Endothelial cell of hepatic sinusoid (primary cell): Measurements from ENCODE around the gene MKNK1.

ENCODE experiments used
- in situ Hi-C: cut with HindIII; loops from 2 replicates; pipeline ENCODE4 v1.10.0; 2017; ENCODE audit warnings: low sequenced_read_pairs

The MKNK1 gene

DNA sequence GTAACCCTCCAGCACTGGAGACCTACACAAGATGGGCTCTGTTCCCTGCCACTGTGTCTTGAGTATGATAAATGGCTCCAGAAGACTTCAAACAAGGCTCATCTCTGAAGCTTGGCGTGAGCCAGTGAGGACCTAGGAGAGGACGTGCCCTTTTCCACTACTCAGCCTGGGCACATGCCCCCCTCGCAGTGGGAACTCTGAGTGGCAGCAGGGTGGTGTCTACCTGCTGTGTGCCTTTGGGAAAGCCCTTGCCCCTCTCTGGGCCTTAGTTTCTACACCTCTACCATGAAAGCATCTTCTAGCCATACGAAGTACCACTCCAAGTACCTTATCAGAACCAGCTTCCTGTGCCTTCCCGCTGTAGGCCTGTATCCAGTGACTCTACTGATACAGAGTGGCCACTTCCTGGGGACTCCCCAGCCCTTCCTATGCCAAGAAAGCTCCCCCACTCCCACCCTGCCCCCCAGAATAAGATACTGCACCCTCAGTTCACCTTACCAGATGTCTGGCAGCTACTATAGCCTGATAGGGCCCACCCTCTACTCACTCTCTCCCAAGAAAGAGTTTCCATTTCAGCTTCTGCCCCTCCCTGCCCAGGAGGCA, 15.7 kb upstream of the MKNK1 start:
- in situ Hi-C loops: loop anchor here (5.0 kb wide), 2 partner anchors 42 to 73 kb away; no protein-coding TSS in a partner anchor

DNA sequence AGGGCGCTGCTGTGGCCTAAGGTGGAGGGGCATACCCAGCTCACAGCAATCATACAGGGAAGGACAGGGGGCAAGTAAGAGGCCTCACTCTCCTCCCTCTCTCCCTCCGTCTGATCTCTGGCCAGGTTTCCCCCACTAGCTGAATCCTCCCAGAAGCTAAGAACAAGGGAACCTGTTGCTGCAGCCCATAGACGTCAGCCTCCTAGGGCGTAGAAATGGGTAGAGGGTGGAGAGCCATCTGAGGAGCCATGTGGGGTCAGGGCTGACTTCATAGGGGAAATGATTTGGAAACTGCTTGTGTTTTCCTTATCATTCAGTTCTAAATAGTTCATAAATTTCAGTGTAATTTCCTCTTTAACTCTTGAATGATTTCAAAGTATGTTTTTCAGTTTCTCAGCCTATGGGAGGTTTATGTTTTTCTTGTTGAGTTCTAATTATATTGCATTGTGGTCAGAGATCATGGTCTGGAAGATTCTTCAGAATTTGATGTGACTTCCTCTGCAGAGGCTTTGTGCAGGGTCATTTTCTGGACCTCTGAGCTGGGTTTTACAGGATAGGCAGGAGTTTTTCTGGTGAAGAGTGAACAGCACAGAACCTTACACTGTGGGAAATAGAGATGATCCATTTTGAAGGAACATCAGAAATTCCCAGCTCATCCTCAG, 14.8 kb upstream of the MKNK1 start:
- in situ Hi-C loops: loop anchor here (5.0 kb wide), 2 partner anchors 42 to 73 kb away; no protein-coding TSS in a partner anchor

DNA sequence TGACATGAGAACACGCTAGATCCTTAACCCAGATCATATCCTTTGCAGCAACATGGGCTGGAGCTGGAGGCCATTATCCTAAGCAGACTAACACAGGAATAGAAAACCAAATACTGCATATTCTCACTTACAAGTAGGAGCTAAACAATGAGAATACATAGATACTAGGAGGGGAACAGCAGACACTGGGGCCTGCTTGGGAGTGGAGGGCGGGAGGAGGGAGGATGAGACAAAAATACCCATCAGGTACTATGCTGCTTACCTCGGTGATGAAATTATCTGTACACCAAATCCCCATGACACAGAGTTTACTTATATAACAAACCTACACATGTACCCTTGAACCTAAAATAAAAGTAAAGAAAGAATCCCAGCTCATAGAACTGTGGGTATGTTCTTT, 13.8 kb upstream of the MKNK1 start:
- in situ Hi-C loops: loop anchor here (5.0 kb wide), 2 partner anchors 41 to 74 kb away; no protein-coding TSS in a partner anchor

DNA sequence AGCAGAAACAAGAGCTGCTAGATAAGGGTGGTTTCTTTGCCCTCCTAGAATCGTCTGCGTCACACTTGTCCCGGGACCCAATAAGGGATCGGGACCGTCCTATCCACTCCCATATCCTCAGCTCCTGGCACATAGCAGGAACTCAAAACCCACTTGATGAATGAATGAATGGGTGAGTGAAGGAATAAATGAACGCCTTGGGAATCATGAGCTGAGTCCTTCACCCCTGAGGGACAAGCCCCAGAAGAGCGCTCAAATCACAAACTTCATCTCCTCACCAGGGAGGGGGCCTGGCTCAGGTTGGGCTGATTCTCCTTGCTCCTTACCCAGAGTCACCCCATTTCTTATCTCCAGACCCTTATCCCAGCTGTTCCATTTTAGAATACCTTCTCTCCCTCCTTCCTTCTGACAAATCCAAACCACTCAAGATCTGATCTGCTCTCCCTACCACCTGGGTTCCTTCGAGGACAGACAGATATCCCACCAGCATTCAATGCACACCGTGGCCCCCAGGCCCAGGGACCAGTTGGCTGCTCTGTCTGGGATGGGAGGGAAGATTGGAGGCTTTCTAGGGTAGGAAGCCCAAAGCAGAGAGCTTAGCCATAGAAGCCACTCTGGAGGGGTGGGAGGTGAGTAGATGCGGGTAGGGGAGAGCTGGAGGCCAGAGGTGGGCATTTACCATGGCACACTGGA, 13.2 kb upstream of the MKNK1 start:
- in situ Hi-C loops: loop anchor here (5.0 kb wide), 2 partner anchors 40 to 75 kb away; no protein-coding TSS in a partner anchor

DNA sequence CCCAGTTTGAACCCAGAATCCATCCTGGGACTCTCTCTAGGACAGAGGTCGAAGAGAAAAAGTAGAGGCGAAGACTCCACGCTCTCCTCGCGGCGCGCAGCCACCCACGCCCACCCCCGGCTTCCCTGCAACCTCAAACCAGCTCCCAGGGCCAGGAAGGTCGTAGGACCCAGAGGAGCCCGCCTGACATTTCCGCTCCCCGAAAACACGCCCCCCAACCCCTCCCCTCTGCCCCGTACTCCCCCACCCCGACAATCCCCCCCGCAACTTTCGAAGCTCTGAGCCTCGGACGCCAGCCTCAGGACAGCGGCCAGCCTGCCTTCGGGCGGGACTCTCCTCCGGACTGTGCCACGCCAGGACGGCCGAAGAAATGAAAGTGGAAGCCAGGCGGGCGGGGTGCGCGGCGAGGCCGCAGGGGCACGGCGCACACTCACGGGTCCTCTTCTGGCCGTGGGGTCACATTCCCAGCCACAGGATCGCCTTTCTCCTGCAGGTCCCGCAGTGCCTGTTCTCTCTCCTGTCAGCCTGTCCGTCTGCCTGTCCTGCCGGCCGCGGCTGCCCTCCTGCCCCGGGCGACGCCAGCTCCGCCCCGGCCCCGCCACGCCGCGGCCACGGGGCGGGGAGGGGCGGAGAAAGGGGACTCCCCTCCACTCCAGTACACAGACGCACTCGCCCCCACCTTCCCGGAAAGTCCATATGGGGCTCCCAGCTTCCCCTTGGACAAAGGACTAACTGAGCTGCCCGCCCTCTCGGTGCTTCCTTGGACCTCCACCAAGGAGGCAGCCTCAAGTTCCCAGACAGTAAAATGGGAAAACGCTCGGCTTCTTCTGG, 12.4 kb upstream of the MKNK1 start, which contains the start of gene MOB3C:
TSS of gene MOB3C (minus strand) at position 535 of the 831 bp plus-strand sequence. CDS start 3,490 bp downstream, outside the sequence.
- in situ Hi-C loops: loop anchor here (5.0 kb wide), 2 partner anchors 39 to 76 kb away; no protein-coding TSS in a partner anchor

DNA sequence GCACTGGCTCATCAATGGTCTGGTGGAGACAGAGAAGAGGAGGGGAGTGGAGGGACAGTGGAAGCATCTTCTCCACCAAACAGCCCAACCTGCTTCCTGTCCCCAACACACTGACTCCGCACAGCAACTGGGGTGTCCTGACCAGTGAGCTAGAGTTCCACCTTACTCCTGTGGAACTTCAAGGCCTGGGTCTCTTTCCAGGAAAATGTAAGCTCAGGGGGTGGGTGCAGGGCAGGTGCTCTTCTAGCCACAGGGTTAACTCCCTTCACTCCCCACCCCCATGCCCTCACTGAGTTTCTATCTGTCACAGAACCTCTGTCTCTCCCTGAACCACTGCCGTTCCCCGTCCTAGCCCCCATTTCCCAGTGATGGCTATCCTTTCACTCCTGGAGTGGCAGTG, 11.7 kb upstream of the MKNK1 start:
- in situ Hi-C loops: loop anchor here (5.0 kb wide), 2 partner anchors 38 to 77 kb away; no protein-coding TSS in a partner anchor

DNA sequence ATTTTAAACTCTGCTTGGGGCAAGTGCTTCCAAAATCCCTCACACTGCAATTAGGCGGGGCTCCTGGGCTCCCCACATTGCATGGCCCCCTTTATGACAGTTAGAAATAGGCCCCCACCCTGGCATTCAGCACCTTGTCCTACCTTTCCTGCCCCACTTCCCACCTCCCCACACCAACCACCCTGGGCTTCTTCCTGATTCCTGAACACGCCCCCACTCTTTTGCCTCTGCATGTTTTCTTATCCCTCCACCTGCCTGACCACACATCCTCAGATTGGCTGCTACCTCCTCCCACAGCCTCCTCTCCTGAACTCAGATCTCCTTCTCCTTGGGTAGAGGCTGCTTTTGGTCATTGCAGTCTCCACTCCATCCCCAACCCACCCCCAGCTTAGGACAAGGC, 11.0 kb upstream of the MKNK1 start:
- in situ Hi-C loops: loop anchor here (5.0 kb wide), 2 partner anchors 38 to 77 kb away; no protein-coding TSS in a partner anchor

DNA sequence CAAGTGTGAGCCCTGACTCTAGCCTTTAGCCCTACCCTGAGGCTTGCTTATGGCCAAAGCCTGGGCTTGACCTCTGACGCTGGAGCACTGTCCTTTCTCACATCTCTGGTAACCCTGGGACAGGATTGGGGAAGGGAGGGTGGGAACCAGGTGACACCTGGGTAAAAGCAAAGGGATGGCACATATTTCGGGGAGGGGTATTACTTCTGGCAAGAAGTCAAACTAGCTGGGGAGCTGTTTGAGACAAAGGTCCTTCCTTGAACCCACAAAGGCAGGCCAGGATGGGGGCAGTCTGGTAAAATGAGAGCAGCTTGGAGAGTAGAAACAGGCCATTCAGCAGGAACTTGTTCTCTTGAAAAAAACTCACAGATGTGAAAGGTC, 10.5 kb upstream of the MKNK1 start:
- in situ Hi-C loops: no loop called here

DNA sequence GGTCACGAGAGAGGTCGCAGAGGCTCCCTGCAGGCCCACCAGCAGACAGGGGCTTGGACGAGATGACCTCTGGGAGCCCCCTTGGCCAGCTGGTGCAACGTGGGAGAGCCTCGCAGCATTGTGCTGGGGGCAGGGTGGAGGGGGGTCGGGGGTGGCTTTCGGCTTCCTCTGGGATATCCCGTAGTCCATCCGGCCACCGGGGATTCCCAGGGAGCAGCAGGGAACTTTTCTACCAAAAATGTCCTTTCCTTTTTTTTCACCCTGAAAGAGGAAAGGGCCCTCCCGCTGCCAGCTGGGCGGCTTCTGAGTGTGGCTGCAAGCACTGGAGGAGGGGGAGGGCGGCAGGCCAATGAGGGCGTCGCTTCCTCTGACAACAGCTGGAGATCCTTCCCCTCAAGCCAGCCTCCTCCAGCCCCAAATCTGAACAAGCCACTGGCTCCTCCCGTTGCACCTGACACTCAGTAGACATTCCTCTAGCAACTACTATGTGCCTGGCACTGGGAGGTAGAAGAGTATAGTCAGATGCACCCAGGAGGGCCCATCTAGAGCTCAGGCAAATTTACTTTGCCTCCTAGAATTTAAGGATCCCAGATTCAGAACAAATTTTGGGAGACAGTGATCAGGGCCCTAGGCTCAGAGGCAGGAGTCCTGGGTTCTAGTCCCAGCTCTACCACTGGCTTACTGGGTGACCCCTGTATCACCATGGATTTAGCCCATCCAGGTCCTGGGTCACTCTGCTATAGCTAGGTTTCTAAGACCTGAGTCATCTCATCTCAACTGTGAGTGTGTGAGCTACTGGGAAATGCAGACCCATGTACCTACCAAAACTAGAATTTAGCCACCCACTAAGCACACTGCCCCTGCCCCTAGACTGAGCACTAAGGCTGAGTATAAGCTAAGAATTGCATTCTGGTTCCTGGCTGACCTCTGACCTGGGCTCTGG, 9.9 kb upstream of the MKNK1 start:
- in situ Hi-C loops: no loop called here

DNA sequence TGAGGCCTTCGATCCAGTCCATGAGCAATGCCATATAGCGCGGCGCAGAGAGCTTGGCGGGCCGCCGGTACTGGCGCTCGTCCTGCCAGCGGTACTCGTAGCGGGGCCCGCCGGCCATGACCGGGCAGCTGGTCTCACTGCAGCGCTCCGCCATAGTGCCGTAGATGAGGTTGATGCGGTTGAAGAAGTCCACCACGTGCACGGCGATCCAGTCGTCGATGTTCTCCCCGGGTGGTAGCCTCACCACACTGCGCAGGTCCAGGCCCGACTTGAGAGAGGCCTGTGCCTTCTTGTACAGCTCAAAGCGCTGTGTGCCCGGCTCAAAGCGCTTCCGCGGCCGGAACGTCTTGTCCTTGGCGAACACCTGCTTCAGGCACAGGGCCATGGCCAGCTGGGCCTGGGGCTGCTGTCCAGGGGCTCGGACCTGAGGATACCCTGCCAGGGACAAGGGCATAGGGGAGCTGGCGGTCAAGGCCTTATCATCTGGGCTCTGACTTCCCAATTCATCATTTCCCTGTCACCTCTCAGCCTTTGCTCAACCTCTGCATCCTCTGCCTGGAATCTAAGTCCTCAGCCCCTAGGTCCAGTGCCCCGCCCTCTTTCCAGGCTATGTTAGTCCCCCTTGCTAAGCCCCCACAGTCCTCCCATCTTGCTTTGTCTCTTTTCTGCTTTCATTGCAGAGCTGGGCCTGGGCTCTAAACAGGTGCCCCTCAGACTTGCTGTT, 9.0 kb upstream of the MKNK1 start:
- in situ Hi-C loops: no loop called here

DNA sequence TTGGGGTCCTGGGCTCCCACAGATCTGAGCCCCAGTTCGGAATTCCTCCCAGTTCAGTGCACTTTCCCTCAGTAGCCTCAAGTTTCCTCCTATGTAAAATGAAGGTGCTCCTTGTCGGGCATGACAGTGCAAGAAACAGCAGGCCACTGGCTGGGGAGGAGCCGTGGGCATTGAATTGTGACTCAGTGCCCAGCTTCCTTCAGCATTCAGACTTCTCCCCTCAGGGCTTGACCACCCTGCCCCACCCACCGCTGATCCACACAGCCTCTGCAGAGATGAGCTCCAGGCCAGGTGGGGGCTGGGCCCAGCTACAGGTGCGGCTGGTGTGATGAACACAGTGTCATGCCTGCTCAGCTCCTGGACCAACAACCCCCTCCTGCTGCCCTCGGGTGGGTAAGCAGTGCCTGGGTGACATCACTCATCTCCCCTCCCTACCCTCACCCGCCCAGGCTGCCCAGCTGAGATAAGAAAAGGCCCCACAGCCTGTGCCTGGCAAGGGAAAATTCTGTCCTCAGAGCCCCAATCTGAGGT, 7.7 kb upstream of the MKNK1 start:
- in situ Hi-C loops: no loop called here

DNA sequence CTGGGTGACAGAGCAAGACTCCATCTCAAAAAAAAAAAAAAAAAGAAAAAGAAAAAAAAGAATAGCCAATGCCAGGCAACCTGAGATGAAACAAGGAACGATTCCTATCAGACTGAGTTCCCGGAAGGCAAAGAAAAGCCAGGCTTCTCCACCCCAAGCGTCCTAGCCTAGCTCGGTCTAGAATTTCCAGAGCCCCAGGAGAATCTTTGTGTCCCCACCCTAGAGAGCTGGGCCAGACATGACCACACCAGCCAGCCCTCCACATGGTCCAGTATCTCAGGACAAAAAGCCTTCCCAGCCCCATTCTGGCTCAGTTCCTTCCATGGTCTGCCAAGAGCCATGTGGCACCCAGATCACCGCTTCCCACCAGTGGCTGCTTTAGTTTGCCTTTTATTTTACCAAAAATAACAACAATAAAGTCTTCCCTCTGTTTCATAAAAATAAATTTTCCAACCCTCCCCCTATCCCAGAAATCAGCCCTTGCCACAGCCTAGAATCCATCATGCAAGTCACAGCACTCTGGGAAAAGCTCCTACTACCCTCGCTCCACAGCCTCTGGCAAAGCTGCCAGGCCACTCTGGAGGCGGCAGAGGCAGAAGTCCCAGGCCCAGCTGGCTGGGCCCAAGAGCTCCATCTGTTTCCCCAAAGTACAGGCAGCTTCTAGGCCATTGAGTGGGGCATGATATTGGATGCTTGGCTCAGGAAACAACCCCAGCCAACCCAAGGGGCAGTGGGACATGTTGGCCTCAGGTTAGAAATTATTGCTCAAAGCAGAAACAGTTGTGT, 3.5 kb upstream of the MKNK1 start:
- in situ Hi-C loops: loop anchor here (5.0 kb wide), 1 partner anchor 60 kb away; the partner anchor contains the start of gene ATPAF1

DNA sequence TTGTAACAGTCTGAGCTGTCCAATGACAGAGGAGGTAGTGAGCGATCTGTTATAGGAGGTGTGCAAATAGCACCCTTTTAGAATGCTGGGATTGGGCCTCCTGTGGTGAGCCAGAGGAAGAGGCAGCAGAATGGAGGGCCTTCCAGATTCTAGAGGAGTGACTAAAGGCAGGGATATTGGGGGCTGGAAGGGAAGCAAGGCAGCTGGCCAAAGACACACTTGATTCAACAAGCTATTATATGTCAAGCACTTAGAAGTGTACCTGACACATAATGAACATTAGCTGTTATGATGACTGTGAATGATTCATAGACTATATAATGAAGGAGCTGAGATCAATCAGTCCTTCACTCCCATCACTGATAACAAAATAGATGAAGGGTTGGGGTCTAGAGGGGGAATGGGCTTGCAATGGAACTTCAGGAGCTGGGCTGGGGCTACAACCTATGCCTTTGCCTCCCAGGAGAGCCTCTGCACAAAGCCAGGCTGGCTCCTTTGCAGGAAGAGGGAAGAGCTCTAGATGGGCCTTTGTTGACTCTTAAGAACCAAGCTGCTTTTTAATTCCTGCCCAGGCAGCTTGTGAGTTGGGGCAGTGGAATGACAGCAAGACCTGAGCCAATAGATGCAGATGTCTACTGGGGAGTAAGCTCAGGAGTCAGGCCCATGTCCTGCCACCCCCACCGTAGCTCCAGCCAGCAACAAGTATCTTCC, 2.3 kb upstream of the MKNK1 start:
- in situ Hi-C loops: loop anchor here (5.0 kb wide), 1 partner anchor 61 kb away; the partner anchor contains the start of gene ATPAF1

DNA sequence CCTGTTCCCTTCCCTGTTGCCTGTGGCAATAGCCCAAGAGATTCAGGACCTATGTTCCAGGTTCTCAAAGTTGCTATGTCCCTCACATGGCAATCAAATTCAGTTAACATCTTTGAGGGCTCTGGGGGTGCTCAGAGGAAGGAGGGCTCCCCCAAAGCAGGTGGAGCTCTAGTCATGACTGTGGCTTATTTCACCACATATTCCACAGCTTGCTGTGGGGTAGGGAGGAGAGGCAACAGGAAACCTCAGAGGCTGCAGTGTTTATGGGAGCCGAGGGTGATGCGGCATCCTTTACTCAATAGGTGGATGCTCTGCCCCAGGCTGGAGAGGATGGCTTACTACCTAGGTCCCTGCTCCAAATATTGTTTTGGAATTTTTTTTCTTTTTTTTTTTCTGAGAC, 1.2 kb upstream of the MKNK1 start:
- in situ Hi-C loops: loop anchor here (5.0 kb wide), 1 partner anchor 62 kb away; the partner anchor contains the start of gene ATPAF1

DNA sequence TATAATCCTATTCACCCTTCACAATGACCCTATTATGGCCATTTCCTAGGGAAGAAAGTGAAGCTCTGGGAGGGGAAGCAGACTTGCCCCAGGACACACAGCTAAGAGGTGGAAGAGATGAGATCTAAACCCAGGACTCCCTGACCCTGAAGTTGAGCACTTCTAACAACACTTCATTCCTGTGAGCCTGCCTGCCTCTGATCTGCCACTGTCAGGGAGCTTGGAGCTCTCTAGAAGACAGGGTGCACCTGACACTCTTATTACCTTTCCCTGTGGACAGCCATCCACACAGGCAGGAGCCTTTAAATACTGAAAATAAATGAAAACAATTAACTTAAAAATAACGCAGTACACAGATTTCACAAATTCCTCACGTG, 599 bp downstream of the MKNK1 start:
- in situ Hi-C loops: no loop called here

DNA sequence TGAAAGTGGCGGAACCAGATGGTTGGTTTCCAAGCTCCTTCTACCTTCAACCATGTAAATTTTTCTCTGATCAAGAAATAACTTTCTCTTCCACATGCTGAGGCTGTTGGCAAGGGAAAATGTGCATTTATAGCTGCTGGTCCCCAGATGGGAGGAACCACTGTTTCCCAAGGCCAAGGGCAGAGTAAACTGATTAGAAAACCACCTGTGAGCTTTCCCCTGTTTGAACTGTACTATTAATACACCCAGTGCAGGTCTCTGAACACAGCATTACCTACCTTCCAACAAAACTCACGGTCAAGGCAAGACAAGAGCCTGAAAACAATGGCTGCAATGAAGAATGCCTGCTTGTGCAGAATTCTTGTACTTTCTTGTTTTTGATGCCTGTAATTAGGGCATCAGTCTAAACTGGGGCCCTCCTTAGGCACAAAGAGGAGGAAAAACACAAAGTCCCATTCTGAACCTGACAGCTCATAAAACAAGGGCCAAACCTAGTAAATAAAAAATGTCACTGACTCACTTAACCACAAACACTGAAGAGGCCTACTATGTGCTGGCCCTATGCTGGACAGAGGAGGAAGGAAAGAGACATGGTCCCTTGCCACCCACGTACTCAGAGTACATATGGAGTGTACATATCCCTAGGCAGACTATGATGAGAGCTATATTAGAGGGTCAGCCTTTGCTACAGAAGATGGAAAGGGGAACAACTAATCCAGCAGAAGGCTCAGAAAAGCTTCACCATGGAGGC, 2.6 kb downstream of the MKNK1 start:
- in situ Hi-C loops: no loop called here
